A549 (cell line): ENCODE data around the gene KLRF1. TPM values are rescaled to one million over a fixed set of nuclear protein-coding genes. Genes with fewer than 3 reads are reported as not detected.

ENCODE experiments used
- ATAC-seq, 2 experiments: fragments of 200-7000 bp in 1 of 2; fragments of >200 bp in 1 of 2; cut with Nextera tagmentation in 1 of 2; cut with Tn5 transposase in 1 of 2; 3 replicates each; pipeline versions ENCODE4 v1.8.0 to v1.9.1; 2018 to 2020; ENCODE audit warnings: mild to moderate bottlenecking in 1 of 2, moderate library complexity in 1 of 2
- CTCF ChIA-PET: fragments of 300-600 bp; sonication (Branson Sonifier 250); formaldehyde crosslinking; extraction: SDS; loops from one replicate; lab custom pipeline; 2021; ENCODE audit warnings: antibody characterized with exemption, inconsistent platforms; lab: Yijun Ruan, JAX
- POLR2A ChIA-PET: fragments of 350-600 bp; formaldehyde crosslinking; extraction: SDS; loops from one replicate; lab custom pipeline; 2021; ENCODE audit warnings: antibody characterized with exemption, inconsistent platforms; lab: Yijun Ruan, JAX
- DNase-seq, 2 experiments: peaks; one replicate each; pipeline versions ENCODE4 v3.0.0 to v3.0.0-alpha.2; 2011 to 2016; ENCODE audit warnings: low read depth in 1 of 2, low spot score in 1 of 2
- FAIRE-seq: peaks from 2 replicates; lab custom pipeline; 2011; peaks lifted over from hg19 to GRCh38; lab: Jason Lieb, UNC
- H3K27ac ChIP-seq, 2 experiments: fragments of >200 bp; sonication (Bioruptor Twin); formaldehyde crosslinking; 3 replicates each; pipeline ENCODE4 v1.5.1; 2016 to 2017
- H3K4me1 ChIP-seq: fragments of >200 bp; sonication (Bioruptor Twin); formaldehyde crosslinking; 3 replicates; pipeline ENCODE4 v1.6.1; 2016
- H3K4me2 ChIP-seq: fragments of >200 bp; sonication (Bioruptor Twin); formaldehyde crosslinking; 3 replicates; pipeline ENCODE4 v1.6.1; 2016
- H3K4me3 ChIP-seq: fragments of >200 bp; sonication (Bioruptor Twin); formaldehyde crosslinking; 3 replicates; pipeline ENCODE4 v1.5.1; 2016
- H3K9me3 ChIP-seq: fragments of >200 bp; sonication (Bioruptor Twin); formaldehyde crosslinking; 3 replicates; pipeline ENCODE4 v1.6.1; 2016
- BHLHE40 ChIP-seq: IDR thresholded peaks from 2 replicates; pipeline ENCODE4 v1.6.1; 2012; ENCODE audit warnings: low read depth, low read length, inconsistent platforms
- CBX2 ChIP-seq: fragments of 200-600 bp; sonication (generic); IDR thresholded peaks from 2 replicates; pipeline ENCODE4 v1.6.1; 2016; ENCODE audit warnings: low read depth, mild to moderate bottlenecking, borderline replicate concordance
- CBX8 ChIP-seq: fragments of 200-600 bp; sonication (generic); IDR thresholded peaks from 2 replicates; pipeline ENCODE4 v1.6.1; 2016
- CHD2 ChIP-seq: fragments of 150-350 bp; IDR thresholded peaks from 2 replicates; pipeline ENCODE4 v1.6.1; 2014; ENCODE audit warnings: low read length; ENCODE audit not compliant: partially characterized antibody
- CHD4 ChIP-seq: fragments of 200-600 bp; sonication (generic); IDR thresholded peaks from 2 replicates; pipeline ENCODE4 v1.6.1; 2016; ENCODE audit warnings: antibody characterized with exemption, mild to moderate bottlenecking, borderline replicate concordance
- E2F6 ChIP-seq: IDR thresholded peaks from 2 replicates; pipeline ENCODE4 v1.6.1; 2012; ENCODE audit warnings: low read depth, borderline replicate concordance
- EHMT2 ChIP-seq: fragments of 200-600 bp; sonication (generic); IDR thresholded peaks from 2 replicates; pipeline ENCODE4 v1.6.1; 2016; ENCODE audit warnings: antibody characterized with exemption, low read depth, mild to moderate bottlenecking, moderate library complexity
- ELK1 ChIP-seq: fragments of 150-350 bp; IDR thresholded peaks from 2 replicates; pipeline ENCODE4 v1.6.1; 2014; ENCODE audit warnings: low read depth, mild to moderate bottlenecking, low read length
- ESRRA ChIP-seq: fragments of 150-350 bp; IDR thresholded peaks from 2 replicates; pipeline ENCODE4 v1.6.1; 2014; ENCODE audit warnings: mild to moderate bottlenecking, low read length, borderline replicate concordance
- FOXS1 ChIP-seq: fragments of 250-450 bp; sonication (Bioruptor Pico); IDR thresholded peaks from 2 replicates; pipeline ENCODE4 v1.5.0; 2020; ENCODE audit warnings: mild to moderate bottlenecking, moderate library complexity
- GATA3 ChIP-seq: IDR thresholded peaks from 2 replicates; pipeline ENCODE4 v1.6.1; 2012; ENCODE audit warnings: borderline replicate concordance
- HDAC2 ChIP-seq: fragments of 200-600 bp; sonication (generic); IDR thresholded peaks from 2 replicates; pipeline ENCODE4 v1.6.1; 2016
- HEYL ChIP-seq: fragments of 250-450 bp; sonication (Bioruptor Pico); IDR thresholded peaks from 2 replicates; pipeline ENCODE4 v1.8.0; 2021; ENCODE audit warnings: mild to moderate bottlenecking, moderate library complexity
- HOXB5 ChIP-seq: fragments of 250-450 bp; sonication (Bioruptor Pico); IDR thresholded peaks from 2 replicates; pipeline ENCODE4 v1.5.0; 2020; ENCODE audit warnings: mild to moderate bottlenecking, moderate library complexity
- KDM5A ChIP-seq: fragments of 200-600 bp; sonication (generic); IDR thresholded peaks from 2 replicates; pipeline ENCODE4 v1.6.1; 2016; ENCODE audit warnings: antibody characterized with exemption, mild to moderate bottlenecking
- MAFK ChIP-seq: fragments of 450-650 bp; IDR thresholded peaks from 2 replicates; pipeline ENCODE4 v1.6.1; 2014; ENCODE audit not compliant: partially characterized antibody
- MAX ChIP-seq: IDR thresholded peaks from 2 replicates; pipeline ENCODE4 v1.6.1; 2012
- NFE2L2 ChIP-seq: fragments of 150-350 bp; conservative IDR thresholded peaks from 2 replicates; pipeline ENCODE4 v1.6.1; 2014; ENCODE audit warnings: low read length
- NPAS2 ChIP-seq: fragments of 250-450 bp; sonication (Bioruptor Pico); IDR thresholded peaks from 2 replicates; pipeline ENCODE4 v1.8.0; 2022; ENCODE audit warnings: mild to moderate bottlenecking, moderate library complexity, borderline replicate concordance
- POLR2A ChIP-seq: IDR thresholded peaks from 2 replicates; pipeline ENCODE4 v1.6.1; 2012; ENCODE audit warnings: mild to moderate bottlenecking, low read length
- RAD21 ChIP-seq, 2 experiments: fragments of >200 bp in 1 of 2; sonication (Bioruptor Twin) in 1 of 2; formaldehyde crosslinking in 1 of 2; IDR thresholded peaks in 1 of 2; conservative IDR thresholded peaks in 1 of 2; 2 replicates in 1 of 2; 3 replicates in 1 of 2; pipeline ENCODE4 v1.6.1; 2012 to 2018; ENCODE audit warnings: inconsistent platforms in 1 of 2
- RARB ChIP-seq: fragments of 250-450 bp; sonication (Bioruptor Pico); IDR thresholded peaks from 2 replicates; pipeline ENCODE4 v1.8.0; 2021; ENCODE audit warnings: mild to moderate bottlenecking, moderate library complexity
- RCOR1 ChIP-seq: fragments of 150-350 bp; IDR thresholded peaks from 2 replicates; pipeline ENCODE4 v1.6.1; 2014; ENCODE audit warnings: antibody characterized with exemption, low read length, low read depth
- RFX5 ChIP-seq: fragments of 450-650 bp; IDR thresholded peaks from 2 replicates; pipeline ENCODE4 v1.7.1; 2014; ENCODE audit warnings: antibody characterized with exemption, mild to moderate bottlenecking, moderate library complexity
- RNF2 ChIP-seq: fragments of 200-600 bp; sonication (generic); IDR thresholded peaks from 2 replicates; pipeline ENCODE4 v1.6.1; 2016; ENCODE audit warnings: low read depth, mild to moderate bottlenecking, antibody characterized with exemption, moderate library complexity, borderline replicate concordance
- TFCP2L1 ChIP-seq: fragments of 250-450 bp; sonication (Bioruptor Pico); IDR thresholded peaks from 2 replicates; pipeline ENCODE4 v1.5.0; 2021; ENCODE audit warnings: mild to moderate bottlenecking
- USF2 ChIP-seq: fragments of 450-650 bp; IDR thresholded peaks from 2 replicates; pipeline ENCODE4 v1.6.1; 2014; ENCODE audit warnings: antibody characterized with exemption
- ZC3H11A ChIP-seq: fragments of 450-650 bp; IDR thresholded peaks from 2 replicates; pipeline ENCODE4 v1.6.1; 2014; ENCODE audit warnings: antibody characterized with exemption, mild to moderate bottlenecking
- ZFP36 ChIP-seq: fragments of 450-650 bp; IDR thresholded peaks from 2 replicates; pipeline ENCODE4 v1.6.1; 2014; ENCODE audit warnings: borderline replicate concordance; ENCODE audit not compliant: partially characterized antibody
- ZSCAN20 ChIP-seq: fragments of 250-450 bp; sonication (Bioruptor Pico); IDR thresholded peaks from 2 replicates; pipeline ENCODE4 v1.8.0; 2022; ENCODE audit warnings: mild to moderate bottlenecking, moderate library complexity
- WGBS: methylation state at CpG from one replicate; pipeline ENCODE4 v1.1.6; 2017; ENCODE audit errors: missing lambda C conversion rate; 5-methylcytosine and 5-hydroxymethylcytosine counted together
- polyA plus RNA-seq, 4 experiments: library from polyadenylated mRNA; depleted of rRNA in 3 of 4; stranded (reverse); fragments of >200 nt; fragmentation: RNase III in 1 of 4; extraction: RNeasy Plus Mini Kit Qiagen cat#74134 plus additional on column Dnase treatment in 1 of 4; gene quantifications; 2 replicates in 3 of 4; 3 replicates in 1 of 4; pipeline ENCODE4 v1.2.3, GENCODE V29; 2011 to 2017

Gene KLRF1
- polyA plus RNA-seq, 2 of the 4 experiments (the other 2 are of a cell fraction), result not detected

GRCh38 chr12:9809866-9810265, 17.4 kb upstream of the KLRF1 start:
- POLR2A ChIA-PET, result no interaction called here
- DNase-seq (no peak), FAIRE-seq (no peak), ATAC-seq (no peak)
- CTCF ChIA-PET, result interaction anchor here (0.9 kb wide), 1 partner anchor 8 kb away, joined by 4 read pairs; no protein-coding TSS in a partner anchor
- Histone ChIP-seq H3K27ac (no peak overlapping the region), H3K9me3 (no peaks in the 10 kb centered on the region), H3K4me1 (0 out of 3 replicates have a peak, but pooled peaks cover 3% of the 10 kb centered on the region), H3K4me3 (no peak overlapping the region), H3K4me2 (no peak overlapping the region)
- TF ChIP-seq HOXB5 (CRISPR knock-in tag), result no peak
- TF ChIP-seq TFCP2L1 (CRISPR knock-in tag), result no peak

GRCh38 chr12:9810671-9811070, 16.6 kb upstream of the KLRF1 start:
- DNase-seq, result no peak
- H3K9me3 ChIP-seq, result no peaks in the 10 kb centered on the region
- ATAC-seq, result no peak
- no peak overlapping the region for H3K4me3 ChIP-seq
- POLR2A ChIA-PET, result no interaction called here
- FAIRE-seq, result no peak
- CTCF ChIA-PET, result no interaction called here
- H3K27ac ChIP-seq, result no peak overlapping the region
- no peak overlapping the region for H3K4me2 ChIP-seq
- 35% methylated on average over 2 of the region's 2 CpGs for WGBS
- TF ChIP-seq USF2 (no peak), RNF2 (no peak), ZFP36 (no peak), ZC3H11A (no peak), HEYL (CRISPR knock-in tag) (no peak), ZSCAN20 (CRISPR knock-in tag) (no peak), RARB (CRISPR knock-in tag) (no peak), RCOR1 (no peak), RFX5 (no peak), TFCP2L1 (CRISPR knock-in tag) (no peak), CHD4 (no peak), GATA3 (no peak), POLR2A (no peak), NFE2L2 (no peak), E2F6 (no peak), RAD21 (conservative IDR thresholded peaks at IDR 0.05 in 1 of 2, IDR thresholded peaks at IDR 0.05 in 1 of 2) (no peak), MAFK (no peak)
- H3K4me1 ChIP-seq, result 0 out of 3 replicates have a peak, but pooled peaks cover 3% of the 10 kb centered on the region

GRCh38 chr12:9811621-9812020, 15.7 kb upstream of the KLRF1 start:
- CTCF ChIA-PET, result interaction anchor here (0.8 kb wide), 1 partner anchor 56 kb away, joined by 3 read pairs; no protein-coding TSS in a partner anchor
- 0 out of 3 replicates have a peak, but pooled peaks cover 3% of the 10 kb centered on the region for H3K4me1 ChIP-seq
- ATAC-seq (no peak), FAIRE-seq (no peak), DNase-seq (no peak)
- POLR2A ChIA-PET, result no interaction called here
- TF ChIP-seq CBX2 (no peak), HDAC2 (no peak), GATA3 (no peak), MAX (no peak), BHLHE40 (no peak), ESRRA (no peak), KDM5A (no peak), RFX5 (no peak), MAFK (no peak), NPAS2 (CRISPR knock-in tag) (no peak), FOXS1 (CRISPR knock-in tag) (no peak), CHD2 (no peak), ELK1 (no peak), CBX8 (no peak), EHMT2 (no peak)
- no peak overlapping the region for H3K4me3 ChIP-seq
- no peak overlapping the region for H3K4me2 ChIP-seq
- no peak overlapping the region for H3K27ac ChIP-seq
- 63% methylated on average over 5 of the region's 5 CpGs for WGBS
- H3K9me3 ChIP-seq, result no peaks in the 10 kb centered on the region
